ENCODE data around the gene MAP4K4.
"Not testable (repeated sequence)": the region's sequence is repeated elsewhere in the genome, so short reads cannot be mapped to it uniquely, and the experiment has no call there.

MAP4K4 gene

DNA sequence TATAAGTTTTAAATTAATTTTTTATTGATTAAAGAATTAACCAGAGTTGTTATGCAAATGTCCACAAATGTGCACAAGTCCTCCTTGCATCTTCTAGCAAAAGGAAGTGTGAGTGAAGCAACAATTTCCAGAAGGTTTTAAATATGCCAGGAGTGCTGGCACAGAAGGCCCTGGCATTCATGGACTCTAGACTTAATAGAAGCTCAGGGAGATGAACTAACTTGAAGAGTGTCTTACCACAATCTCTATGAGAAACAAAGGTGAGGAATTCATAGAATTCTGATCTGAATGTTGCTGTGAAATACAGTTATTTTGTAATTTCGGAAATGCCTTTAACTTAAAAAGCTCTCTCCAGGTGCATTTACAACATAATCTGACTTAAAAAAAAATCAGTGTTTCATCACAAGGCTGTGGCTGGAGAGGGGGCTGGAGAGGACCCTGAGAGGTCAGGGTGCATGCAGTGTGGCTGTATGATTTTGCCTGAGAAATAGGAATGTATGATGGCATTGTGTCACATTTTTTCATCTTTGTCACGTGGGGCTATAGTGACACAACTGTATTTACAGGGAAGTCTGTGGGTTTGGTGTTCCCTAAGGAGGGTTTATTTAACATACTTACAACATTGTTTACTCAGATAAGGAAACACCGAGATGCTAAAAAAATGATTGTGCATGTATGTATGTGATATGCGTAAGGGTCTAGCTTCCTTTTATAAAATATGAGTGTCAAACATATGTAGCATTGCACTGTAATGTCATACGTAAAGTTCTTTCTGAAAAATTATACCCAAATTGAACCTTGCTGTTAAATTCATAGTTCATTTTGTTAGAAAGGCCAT, 66.2 kb downstream of the MAP4K4 start:
- Histone ChIP-seq H3K9me3 (replicated peaks; ENCODE audit: low read length) (no peaks in the 10 kb centered on the region), H3K4me3 (ENCODE audit: low read length) (no peak overlapping the region), H3K9ac (ENCODE audit: low read depth, low read length) (no peak overlapping the region), H3K4me1 (ENCODE audit: control insufficient read depth, insufficient read depth, low read length) (peaks cover 73% of the 10 kb centered on the region), H3K4me2 (ENCODE audit: low read length) (no peak overlapping the region), H3K36me3 (ENCODE audit: insufficient read depth, low read length) (no peaks in the 10 kb centered on the region), H3K27me3 (ENCODE audit: control insufficient read depth, insufficient read depth, low read length) (no peaks in the 10 kb centered on the region)

DNA sequence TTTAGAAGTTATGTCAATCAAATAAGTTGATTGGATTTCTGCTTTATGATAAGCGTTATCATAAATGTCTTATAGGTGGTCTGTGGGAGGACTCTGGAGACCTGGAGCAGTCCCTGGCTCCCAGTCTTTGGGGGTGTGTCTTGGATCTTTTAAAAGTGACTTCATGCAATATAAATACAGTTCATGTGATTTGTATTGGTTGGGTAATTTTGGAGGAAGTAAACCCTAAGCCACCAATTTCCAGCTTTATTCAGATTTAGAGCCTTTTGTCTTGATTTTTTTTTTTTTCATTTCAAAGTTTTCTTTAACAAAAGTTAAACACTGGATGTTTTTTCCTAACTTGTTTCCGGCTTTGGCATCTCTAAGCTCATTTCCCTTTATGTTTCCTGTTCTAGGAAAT, 68.8 kb downstream of the MAP4K4 start:
- Histone ChIP-seq H3K27me3 (ENCODE audit: control insufficient read depth, insufficient read depth, low read length) (no peaks in the 10 kb centered on the region), H3K9ac (ENCODE audit: low read depth, low read length) (no peak overlapping the region), H3K4me1 (ENCODE audit: control insufficient read depth, insufficient read depth, low read length) (peaks cover 85% of the 10 kb centered on the region), H3K9me3 (replicated peaks; ENCODE audit: low read length) (no peaks in the 10 kb centered on the region), H3K4me3 (ENCODE audit: low read length) (no peak overlapping the region), H3K36me3 (ENCODE audit: insufficient read depth, low read length) (no peaks in the 10 kb centered on the region), H3K4me2 (ENCODE audit: low read length) (peak overlapping the region; percentile 34)

DNA sequence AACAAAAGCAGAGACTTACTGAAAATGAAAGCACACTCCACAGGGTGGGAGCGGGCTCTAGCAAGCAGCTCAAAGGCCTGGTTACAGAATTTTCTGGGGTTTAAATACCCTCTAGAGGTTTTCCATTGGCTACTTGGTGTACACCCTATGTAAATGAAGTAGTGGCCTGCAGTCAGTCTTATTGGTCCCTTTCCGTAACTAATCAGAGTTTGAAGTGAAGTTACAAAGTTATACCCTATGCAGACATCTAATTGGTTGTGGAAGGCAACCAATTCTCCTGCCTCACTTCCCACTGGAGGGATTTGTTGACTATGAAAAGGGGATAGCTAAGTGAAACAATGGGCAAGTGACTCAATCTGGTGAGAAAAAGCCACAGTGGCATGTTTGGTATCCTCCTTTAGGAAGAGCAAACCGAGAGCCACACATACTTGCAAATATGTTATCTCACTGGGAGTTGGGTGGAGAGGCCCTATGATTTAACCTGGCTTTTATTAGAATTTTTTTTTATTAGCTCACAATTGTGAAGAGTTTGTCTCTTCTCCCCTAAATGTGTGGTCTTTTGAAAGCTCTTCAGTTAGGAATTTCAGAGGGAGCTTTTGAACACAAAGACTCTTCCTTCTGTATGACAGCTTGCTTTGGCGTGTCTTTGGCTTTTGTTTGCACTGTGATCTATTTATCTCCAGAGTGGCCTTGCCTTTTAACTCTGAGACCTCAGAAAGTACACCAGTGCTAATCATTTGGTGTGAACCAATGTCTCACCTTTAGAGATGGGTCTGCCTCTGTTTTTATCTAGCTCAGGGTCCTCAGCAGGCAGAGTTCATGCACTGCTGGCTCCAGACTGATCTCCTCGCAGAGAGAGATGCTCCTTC, 69.6 kb downstream of the MAP4K4 start:
- H3K4me1 ChIP-seq (ENCODE audit: control insufficient read depth, insufficient read depth, low read length) = peaks cover 88% of the 10 kb centered on the region
- H3K36me3 ChIP-seq (ENCODE audit: insufficient read depth, low read length) = no peaks in the 10 kb centered on the region
- no peak overlapping the region for H3K4me3 ChIP-seq (ENCODE audit: low read length)
- H3K4me2 ChIP-seq (ENCODE audit: low read length) = peak overlapping the region; percentile 51
- H3K9ac ChIP-seq (ENCODE audit: low read depth, low read length) = peak overlapping the region; percentile 23
- no peaks in the 10 kb centered on the region for H3K27me3 ChIP-seq (ENCODE audit: control insufficient read depth, insufficient read depth, low read length)
- no peaks in the 10 kb centered on the region for H3K9me3 ChIP-seq (replicated peaks; ENCODE audit: low read length)

DNA sequence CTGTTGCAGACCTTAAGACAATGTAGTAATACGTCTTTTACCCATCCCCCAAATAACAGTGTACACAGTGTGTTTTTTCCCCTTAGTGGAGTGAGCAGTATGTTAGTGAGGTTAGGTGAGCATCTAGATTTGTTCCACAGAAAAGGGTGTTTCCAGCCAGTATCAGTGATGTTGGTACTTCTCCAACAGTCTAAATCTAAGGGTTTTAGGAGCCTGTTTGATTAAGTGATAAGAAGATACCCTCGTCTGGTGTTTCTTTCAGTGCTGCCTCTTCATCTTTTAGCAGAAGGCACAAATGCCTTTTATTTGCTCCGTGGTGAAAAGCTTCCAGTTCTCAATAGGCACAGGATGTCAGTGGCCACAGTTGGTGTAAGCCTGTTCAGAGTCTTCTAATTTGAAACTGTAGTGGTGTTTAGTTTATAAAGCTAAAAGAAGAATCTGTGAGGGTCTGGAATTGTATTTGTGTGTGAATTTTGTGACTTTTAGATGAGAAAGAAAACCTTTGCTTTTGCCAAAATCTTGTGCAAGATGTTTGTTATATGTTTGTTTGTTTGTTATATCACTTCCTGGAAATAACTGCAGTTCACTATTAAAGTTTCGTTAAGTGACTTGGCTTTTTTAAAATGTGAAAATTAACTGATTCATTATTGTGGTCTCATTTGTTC, 71.2 kb downstream of the MAP4K4 start:
- Histone ChIP-seq H3K4me3 (ENCODE audit: low read length) (no peak overlapping the region), H3K9ac (ENCODE audit: low read depth, low read length) (no peak overlapping the region), H3K9me3 (replicated peaks; ENCODE audit: low read length) (no peaks in the 10 kb centered on the region), H3K36me3 (ENCODE audit: insufficient read depth, low read length) (no peaks in the 10 kb centered on the region), H3K27me3 (ENCODE audit: control insufficient read depth, insufficient read depth, low read length) (no peaks in the 10 kb centered on the region), H3K4me1 (ENCODE audit: control insufficient read depth, insufficient read depth, low read length) (peaks cover 73% of the 10 kb centered on the region), H3K4me2 (ENCODE audit: low read length) (peak overlapping the region; percentile 0)

DNA sequence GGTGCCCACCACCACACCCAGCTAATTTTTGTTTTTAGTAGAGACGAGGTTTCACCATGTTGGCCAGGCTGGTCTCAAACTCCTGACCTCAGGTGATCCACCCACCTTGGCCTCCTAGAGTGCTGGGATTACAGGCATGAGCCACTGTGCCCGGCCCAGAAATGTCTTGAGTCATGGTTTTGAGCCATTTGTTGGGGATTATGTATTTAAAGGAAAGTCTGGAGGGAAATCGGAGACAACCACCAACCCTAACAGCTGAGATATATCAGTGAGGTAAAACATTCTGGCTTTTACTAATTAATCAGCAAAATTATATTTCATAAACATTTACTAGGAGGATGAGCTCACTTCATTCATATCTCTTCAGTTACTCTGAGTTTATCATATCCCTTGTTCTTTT, 72.2 kb downstream of the MAP4K4 start:
- not testable (repeated sequence) for H3K9ac ChIP-seq (ENCODE audit: low read depth, low read length); H3K9me3 ChIP-seq (replicated peaks; ENCODE audit: low read length); H3K4me3 ChIP-seq (ENCODE audit: low read length); H3K4me2 ChIP-seq (ENCODE audit: low read length); H3K27me3 ChIP-seq (ENCODE audit: control insufficient read depth, insufficient read depth, low read length); H3K36me3 ChIP-seq (ENCODE audit: insufficient read depth, low read length)
- H3K4me1 ChIP-seq (ENCODE audit: control insufficient read depth, insufficient read depth, low read length) = peaks cover 65% of the 10 kb centered on the region

DNA sequence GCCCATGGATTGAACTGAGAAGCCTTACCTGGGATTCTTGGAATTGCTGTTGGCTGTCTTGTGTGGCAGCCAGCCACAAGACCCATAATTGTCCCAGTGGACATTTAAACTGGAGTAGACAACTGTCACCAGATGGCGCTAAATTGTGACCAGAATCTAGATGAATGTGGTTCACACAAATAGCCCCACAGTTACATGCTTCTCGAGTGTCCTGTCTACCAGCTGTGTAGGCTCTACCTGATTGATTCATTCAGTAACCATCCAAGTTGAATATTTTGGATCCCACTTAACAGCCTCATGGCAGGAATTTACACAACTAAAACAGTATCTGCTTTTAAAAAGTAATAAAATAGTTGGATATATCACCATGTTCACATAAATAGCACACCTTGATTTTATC, 73.2 kb downstream of the MAP4K4 start:
- Histone ChIP-seq H3K9me3 (replicated peaks; ENCODE audit: low read length) (no peaks in the 10 kb centered on the region), H3K4me2 (ENCODE audit: low read length) (no peak overlapping the region), H3K9ac (ENCODE audit: low read depth, low read length) (no peak overlapping the region), H3K4me3 (ENCODE audit: low read length) (no peak overlapping the region), H3K27me3 (ENCODE audit: control insufficient read depth, insufficient read depth, low read length) (no peaks in the 10 kb centered on the region), H3K4me1 (ENCODE audit: control insufficient read depth, insufficient read depth, low read length) (peaks cover 66% of the 10 kb centered on the region), H3K36me3 (ENCODE audit: insufficient read depth, low read length) (no peaks in the 10 kb centered on the region)

DNA sequence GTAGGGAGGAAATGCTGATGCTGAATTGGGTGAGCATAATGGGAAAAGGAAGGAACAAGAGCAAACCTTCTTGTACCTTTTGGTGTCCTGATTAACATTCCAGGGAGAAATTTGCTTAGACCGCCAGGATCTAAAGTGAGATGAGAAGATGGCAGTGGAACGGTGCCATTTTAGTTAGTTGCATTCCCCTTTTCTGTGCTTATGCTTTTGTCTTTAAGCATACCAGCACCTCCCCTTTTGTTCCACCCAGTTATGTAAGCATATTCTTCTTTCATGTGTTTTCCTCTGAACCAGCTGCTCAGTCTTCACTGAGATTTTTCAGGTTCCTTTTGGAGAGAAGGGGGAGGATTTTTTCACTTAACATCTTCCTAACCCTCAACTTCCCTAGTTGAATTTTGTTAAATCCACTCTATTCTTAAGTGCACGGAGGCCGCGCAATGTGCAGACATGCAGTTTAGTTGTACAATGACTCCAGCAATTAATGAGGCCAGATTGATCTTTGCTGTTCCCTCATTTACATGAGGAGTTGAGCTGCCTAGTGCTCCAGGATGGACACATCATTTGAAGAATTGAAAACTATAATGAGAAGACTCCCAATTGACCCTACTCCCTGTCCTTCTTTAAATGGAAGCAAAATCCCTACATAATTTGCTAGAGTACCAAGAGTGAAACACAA, 73.9 kb downstream of the MAP4K4 start:
- Histone ChIP-seq H3K27me3 (ENCODE audit: control insufficient read depth, insufficient read depth, low read length) (no peaks in the 10 kb centered on the region), H3K9me3 (replicated peaks; ENCODE audit: low read length) (no peaks in the 10 kb centered on the region), H3K9ac (ENCODE audit: low read depth, low read length) (no peak overlapping the region), H3K4me3 (ENCODE audit: low read length) (no peak overlapping the region), H3K36me3 (ENCODE audit: insufficient read depth, low read length) (no peaks in the 10 kb centered on the region), H3K4me2 (ENCODE audit: low read length) (no peak overlapping the region), H3K4me1 (ENCODE audit: control insufficient read depth, insufficient read depth, low read length) (peaks cover 65% of the 10 kb centered on the region)

DNA sequence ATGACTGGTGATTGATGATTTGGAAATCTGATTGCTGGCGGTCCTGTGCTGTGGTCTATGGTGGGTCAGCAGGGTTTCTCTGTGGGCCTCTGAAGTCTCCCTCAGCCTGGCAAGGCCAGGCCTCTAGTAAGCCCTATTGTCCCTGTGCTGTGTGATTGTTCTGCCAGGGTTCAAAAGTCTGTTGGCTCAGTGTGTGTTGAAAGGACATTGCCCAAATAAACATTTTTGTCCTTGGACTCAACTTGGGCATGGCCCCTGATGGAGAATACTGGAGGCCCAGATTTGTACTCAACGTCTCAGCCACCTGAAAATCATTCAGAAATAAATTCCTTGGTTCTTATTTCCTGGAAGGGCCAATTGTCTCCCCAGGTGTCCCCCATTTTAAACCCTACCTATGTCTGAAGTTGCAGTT, 74.4 kb downstream of the MAP4K4 start:
- no peak overlapping the region for H3K4me2 ChIP-seq (ENCODE audit: low read length)
- H3K36me3 ChIP-seq (ENCODE audit: insufficient read depth, low read length) = no peaks in the 10 kb centered on the region
- no peak overlapping the region for H3K9ac ChIP-seq (ENCODE audit: low read depth, low read length)
- no peaks in the 10 kb centered on the region for H3K27me3 ChIP-seq (ENCODE audit: control insufficient read depth, insufficient read depth, low read length)
- H3K4me1 ChIP-seq (ENCODE audit: control insufficient read depth, insufficient read depth, low read length) = peaks cover 60% of the 10 kb centered on the region
- H3K4me3 ChIP-seq (ENCODE audit: low read length) = no peak overlapping the region
- no peaks in the 10 kb centered on the region for H3K9me3 ChIP-seq (replicated peaks; ENCODE audit: low read length)

DNA sequence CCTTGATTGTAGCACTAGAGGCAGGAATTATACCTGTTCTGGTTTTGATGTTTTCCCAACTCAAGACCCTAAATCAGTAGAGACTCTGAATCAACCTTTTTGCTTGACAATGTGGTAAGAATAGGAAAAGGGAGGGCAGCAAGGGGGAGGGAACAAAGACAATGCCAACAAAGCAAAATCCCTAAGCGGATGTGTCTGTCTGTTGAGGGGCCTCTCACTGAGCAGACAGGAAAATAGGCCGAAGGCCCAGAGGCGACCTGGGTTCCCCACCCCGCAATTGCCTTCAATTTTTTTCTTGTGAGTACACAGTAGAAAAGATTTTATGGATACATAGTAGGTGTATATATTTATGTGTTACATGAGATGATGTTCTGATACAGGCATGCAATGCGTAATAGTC, 75.6 kb downstream of the MAP4K4 start:
- Histone ChIP-seq H3K4me3 (ENCODE audit: low read length) (no peak overlapping the region), H3K4me2 (ENCODE audit: low read length) (no peak overlapping the region), H3K36me3 (ENCODE audit: insufficient read depth, low read length) (no peaks in the 10 kb centered on the region), H3K9ac (ENCODE audit: low read depth, low read length) (no peak overlapping the region), H3K4me1 (ENCODE audit: control insufficient read depth, insufficient read depth, low read length) (peaks cover 59% of the 10 kb centered on the region), H3K9me3 (replicated peaks; ENCODE audit: low read length) (no peaks in the 10 kb centered on the region), H3K27me3 (ENCODE audit: control insufficient read depth, insufficient read depth, low read length) (no peaks in the 10 kb centered on the region)

DNA sequence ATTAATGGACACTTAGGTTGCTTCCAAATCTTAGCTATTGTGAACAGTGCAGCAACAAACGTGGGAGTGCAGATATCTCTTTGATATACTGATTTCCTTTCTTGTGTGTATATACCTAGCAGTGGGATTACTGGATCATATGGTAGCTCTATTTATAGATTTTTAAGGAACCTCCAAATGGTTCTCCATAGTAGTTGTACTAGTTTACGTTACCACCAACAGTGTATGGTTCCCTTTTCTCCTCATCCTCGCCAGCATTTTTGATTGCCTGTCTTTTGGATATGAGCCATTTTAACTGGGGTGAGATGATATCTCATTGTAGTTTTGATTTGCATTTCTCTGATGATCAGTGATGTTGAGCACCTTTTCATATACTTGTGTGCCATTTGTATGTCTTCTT, 76.5 kb downstream of the MAP4K4 start:
- not testable (repeated sequence) for H3K4me3 ChIP-seq (ENCODE audit: low read length); H3K9ac ChIP-seq (ENCODE audit: low read depth, low read length); H3K9me3 ChIP-seq (replicated peaks; ENCODE audit: low read length); H3K27me3 ChIP-seq (ENCODE audit: control insufficient read depth, insufficient read depth, low read length); H3K36me3 ChIP-seq (ENCODE audit: insufficient read depth, low read length); H3K4me2 ChIP-seq (ENCODE audit: low read length)
- peaks cover 54% of the 10 kb centered on the region for H3K4me1 ChIP-seq (ENCODE audit: control insufficient read depth, insufficient read depth, low read length)

DNA sequence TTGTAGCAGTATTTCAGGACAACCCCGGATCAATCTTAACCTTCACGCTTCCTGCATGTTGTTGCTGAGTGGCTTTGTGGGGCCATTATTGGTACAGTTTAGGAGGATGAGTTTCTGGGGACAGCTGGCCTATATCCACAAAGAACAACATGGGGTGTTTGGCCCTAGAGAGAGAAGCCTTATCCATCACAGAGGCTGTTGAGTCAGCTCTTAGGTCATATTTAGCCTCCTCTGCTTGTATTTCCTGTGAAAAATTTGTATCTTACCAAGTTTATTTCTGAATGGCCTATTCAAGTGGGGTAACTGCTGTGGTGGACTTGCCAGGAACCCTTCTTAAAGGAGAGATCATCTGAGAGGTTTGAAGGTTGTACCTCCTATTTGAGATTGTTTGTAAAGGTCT, 77.6 kb downstream of the MAP4K4 start:
- Histone ChIP-seq H3K9me3 (replicated peaks; ENCODE audit: low read length) (no peaks in the 10 kb centered on the region), H3K4me3 (ENCODE audit: low read length) (no peak overlapping the region), H3K27me3 (ENCODE audit: control insufficient read depth, insufficient read depth, low read length) (no peaks in the 10 kb centered on the region), H3K9ac (ENCODE audit: low read depth, low read length) (no peak overlapping the region), H3K4me1 (ENCODE audit: control insufficient read depth, insufficient read depth, low read length) (peaks cover 50% of the 10 kb centered on the region), H3K36me3 (ENCODE audit: insufficient read depth, low read length) (no peaks in the 10 kb centered on the region), H3K4me2 (ENCODE audit: low read length) (no peak overlapping the region)

Data from skeletal muscle satellite cell (primary cell).